Fibroblast of mammary gland (primary cell): ENCODE results near the gene SETD5.

Experiments used
- DNase-seq: peaks from one replicate; pipeline ENCODE4 v3.0.0-alpha.2; 2010; ENCODE audit warnings: low read depth
- H3K4me3 ChIP-seq: 2 replicates; pipeline ENCODE4 v1.5.1; 2011; ENCODE audit warnings: low read depth, mild to moderate bottlenecking, low read length, moderate library complexity; ENCODE audit not compliant: control insufficient read depth
- TF ChIP-seq, protein P1 (sequence below): conservative IDR thresholded peaks from 2 replicates; pipeline ENCODE4 v1.5.1; 2011; ENCODE audit warnings: low read depth, low read length, inconsistent platforms; ENCODE audit not compliant: control insufficient read depth, insufficient read depth

Gene SETD5

GRCh38 chr3:9420850-9421549 is 23.6 kb downstream of the SETD5 start:
- TF ChIP-seq, protein P1, sequence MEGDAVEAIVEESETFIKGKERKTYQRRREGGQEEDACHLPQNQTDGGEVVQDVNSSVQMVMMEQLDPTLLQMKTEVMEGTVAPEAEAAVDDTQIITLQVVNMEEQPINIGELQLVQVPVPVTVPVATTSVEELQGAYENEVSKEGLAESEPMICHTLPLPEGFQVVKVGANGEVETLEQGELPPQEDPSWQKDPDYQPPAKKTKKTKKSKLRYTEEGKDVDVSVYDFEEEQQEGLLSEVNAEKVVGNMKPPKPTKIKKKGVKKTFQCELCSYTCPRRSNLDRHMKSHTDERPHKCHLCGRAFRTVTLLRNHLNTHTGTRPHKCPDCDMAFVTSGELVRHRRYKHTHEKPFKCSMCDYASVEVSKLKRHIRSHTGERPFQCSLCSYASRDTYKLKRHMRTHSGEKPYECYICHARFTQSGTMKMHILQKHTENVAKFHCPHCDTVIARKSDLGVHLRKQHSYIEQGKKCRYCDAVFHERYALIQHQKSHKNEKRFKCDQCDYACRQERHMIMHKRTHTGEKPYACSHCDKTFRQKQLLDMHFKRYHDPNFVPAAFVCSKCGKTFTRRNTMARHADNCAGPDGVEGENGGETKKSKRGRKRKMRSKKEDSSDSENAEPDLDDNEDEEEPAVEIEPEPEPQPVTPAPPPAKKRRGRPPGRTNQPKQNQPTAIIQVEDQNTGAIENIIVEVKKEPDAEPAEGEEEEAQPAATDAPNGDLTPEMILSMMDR = no peak
- H3K4me3 ChIP-seq = no peak overlapping the region
- DNase-seq = peak; percentile 57

- H3K4me3 ChIP-seq = no peak overlapping the region
- DNase-seq = peak; percentile 98
- TF ChIP-seq, protein P1 = peak; percentile 72
Observed at GRCh38 chr3:9422712-9423424, 25.5 kb downstream of the SETD5 start.

- TF ChIP-seq, protein P1 = no peak
- DNase-seq = no peak
- no peak overlapping the region for H3K4me3 ChIP-seq
Observed at GRCh38 chr3:9428411-9428810, 31.0 kb downstream of the SETD5 start.

- DNase-seq = no peak
- TF ChIP-seq, protein P1 = no peak
- H3K4me3 ChIP-seq = no peak overlapping the region
Observed at GRCh38 chr3:9430733-9431132, 33.3 kb downstream of the SETD5 start.

- TF ChIP-seq, protein P1 = no peak
- no peak for DNase-seq
- no peak overlapping the region for H3K4me3 ChIP-seq
Observed at GRCh38 chr3:9433627-9434521, 36.5 kb downstream of the SETD5 start.

DNA sequence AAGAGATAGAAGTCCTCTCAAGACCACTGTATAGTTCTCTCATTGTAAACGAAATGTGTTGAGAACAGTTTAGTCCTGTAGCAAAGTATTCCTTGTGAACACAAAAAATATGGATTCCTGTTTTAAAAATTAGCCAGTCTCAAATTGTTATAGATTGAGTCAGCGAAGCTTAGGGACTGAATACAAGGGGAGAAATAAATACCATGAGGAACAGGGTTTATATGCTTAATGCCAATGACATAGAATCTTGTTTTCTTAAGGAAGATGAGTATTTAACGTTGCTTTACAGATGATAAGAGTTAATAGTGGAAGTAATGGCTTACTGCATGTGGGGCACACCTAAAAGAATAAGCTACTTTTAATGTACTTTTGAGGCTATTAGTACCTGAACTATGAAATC is 37.9 kb downstream of the SETD5 start:
- H3K4me3 ChIP-seq = no peak overlapping the region
- DNase-seq = no peak
- TF ChIP-seq, protein P1 = no peak
